Measurements from ENCODE around the gene KLLN. TPM values are rescaled to one million over a fixed set of nuclear protein-coding genes. Genes with fewer than 3 reads are reported as not detected.

KLLN gene
- total RNA-seq, 1 experiment from 2014 or later: 1.4 TPM

DNA sequence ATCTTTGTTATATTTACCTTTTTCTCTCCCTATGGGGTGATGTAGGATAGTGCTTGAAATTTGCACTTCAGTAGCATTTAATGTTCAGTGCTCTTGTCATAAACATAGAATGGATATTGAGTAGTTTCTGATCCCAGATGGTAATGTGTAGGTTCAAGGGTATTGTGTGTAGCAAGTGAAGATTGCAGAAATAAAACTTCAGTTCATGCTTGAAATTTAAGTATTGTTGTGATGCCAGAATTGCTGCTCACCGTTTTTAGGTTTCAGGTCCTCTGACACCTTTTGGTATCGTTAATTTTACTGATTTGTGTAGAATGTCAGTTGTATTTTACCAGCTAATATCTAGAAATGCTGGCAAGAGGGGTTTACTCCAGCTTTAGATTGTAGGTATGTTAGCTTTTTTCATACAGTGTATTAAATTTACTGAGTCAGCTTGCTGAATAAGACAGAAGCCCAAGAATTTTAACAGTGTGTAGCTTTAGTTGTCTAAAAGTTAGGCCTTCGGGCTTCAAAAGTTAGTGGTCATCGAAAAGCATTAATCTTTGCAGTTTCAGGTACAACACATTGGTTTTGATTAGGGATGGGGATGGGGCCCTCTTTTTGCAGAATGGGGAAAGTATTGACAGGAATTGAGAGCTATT is 2.0 kb upstream of the KLLN start:
- intact Hi-C loops (cut with micrococcal nuclease): no loop called here
- no peaks in the 10 kb centered on the region for H3K27me3 ChIP-seq (ENCODE audit: insufficient read depth, low read length)
- no peak for DNase-seq (ENCODE audit: low read depth, low spot score)
- BruUV-seq (replicated peaks): TSS peak; percentile 43
- ChIA-PET CTCF (no interaction called here), RAD21 (ENCODE audit: low non-redundant PET in 1 of 2, low total read pairs in 2 of 2, uncharacterized antibody in 2 of 2, unreplicated experiment in 2 of 2) (no interaction called here), POLR2A (no interaction called here)
- H3K79me2 ChIP-seq (ENCODE audit: insufficient read depth, low read length): peaks cover 69% of the 10 kb centered on the region
- no peak overlapping the region for H3K27ac ChIP-seq (ENCODE audit: low read depth, low read length)
- H2AFZ ChIP-seq (ENCODE audit: low read depth, low read length, poor library complexity, severe bottlenecking): no peak overlapping the region
- H3K9me3 ChIP-seq (ENCODE audit: control insufficient read depth in 1 of 2, insufficient read depth in 1 of 2, low read depth in 1 of 2, low read length in 2 of 2): no peaks in the 10 kb centered on the region
- peak overlapping the region; percentile 97 for H3K4me2 ChIP-seq (ENCODE audit: low read length)
- H3K9ac ChIP-seq (ENCODE audit: low read length): peak overlapping the region; percentile 88
- no peak for TF ChIP-seq CTCF (IDR thresholded peaks at IDR 0.05 in 2 of 3, conservative IDR thresholded peaks at IDR 0.05 in 1 of 3; ENCODE audit: borderline replicate concordance in 1 of 3, insufficient read depth in 1 of 3, low read depth in 2 of 3, low read length in 2 of 3)
- no peak for TF ChIP-seq CBX3 (IDR thresholded peaks at IDR 0.05; ENCODE audit: low read depth)
- TF ChIP-seq, protein P1, sequence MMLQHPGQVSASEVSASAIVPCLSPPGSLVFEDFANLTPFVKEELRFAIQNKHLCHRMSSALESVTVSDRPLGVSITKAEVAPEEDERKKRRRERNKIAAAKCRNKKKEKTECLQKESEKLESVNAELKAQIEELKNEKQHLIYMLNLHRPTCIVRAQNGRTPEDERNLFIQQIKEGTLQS (IDR thresholded peaks at IDR 0.05): no peak
- TF ChIP-seq ZFX (IDR thresholded peaks at IDR 0.05): no peak
- TF ChIP-seq EGR1 (IDR thresholded peaks at IDR 0.05; ENCODE audit: low read depth): no peak
- TF ChIP-seq, protein P2, sequence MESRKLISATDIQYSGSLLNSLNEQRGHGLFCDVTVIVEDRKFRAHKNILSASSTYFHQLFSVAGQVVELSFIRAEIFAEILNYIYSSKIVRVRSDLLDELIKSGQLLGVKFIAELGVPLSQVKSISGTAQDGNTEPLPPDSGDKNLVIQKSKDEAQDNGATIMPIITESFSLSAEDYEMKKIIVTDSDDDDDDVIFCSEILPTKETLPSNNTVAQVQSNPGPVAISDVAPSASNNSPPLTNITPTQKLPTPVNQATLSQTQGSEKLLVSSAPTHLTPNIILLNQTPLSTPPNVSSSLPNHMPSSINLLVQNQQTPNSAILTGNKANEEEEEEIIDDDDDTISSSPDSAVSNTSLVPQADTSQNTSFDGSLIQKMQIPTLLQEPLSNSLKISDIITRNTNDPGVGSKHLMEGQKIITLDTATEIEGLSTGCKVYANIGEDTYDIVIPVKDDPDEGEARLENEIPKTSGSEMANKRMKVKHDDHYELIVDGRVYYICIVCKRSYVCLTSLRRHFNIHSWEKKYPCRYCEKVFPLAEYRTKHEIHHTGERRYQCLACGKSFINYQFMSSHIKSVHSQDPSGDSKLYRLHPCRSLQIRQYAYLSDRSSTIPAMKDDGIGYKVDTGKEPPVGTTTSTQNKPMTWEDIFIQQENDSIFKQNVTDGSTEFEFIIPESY (IDR thresholded peaks at IDR 0.05; ENCODE audit: extremely low read depth, insufficient replicate concordance, low read length): no peak
- no peak for ATAC-seq
- H3K9me2 ChIP-seq (ENCODE audit: insufficient read depth): no peaks in the 10 kb centered on the region
- H3K4me3 ChIP-seq (replicated peaks in 1 of 2; ENCODE audit: low read depth in 1 of 2, low read length in 2 of 2): peak overlapping the region; percentile 84 to 93
- H3K4me1 ChIP-seq (ENCODE audit: control insufficient read depth in 1 of 2, insufficient read depth in 2 of 2, low read length in 2 of 2): peaks cover 14 to 28% of the 10 kb centered on the region in 2 experiments; a peak in 3 of 4 replicates
- peaks cover 10% of the 10 kb centered on the region; the same call in 1 of the 2 replicates for H4K20me1 ChIP-seq (ENCODE audit: insufficient read depth)
- 0 out of 4 replicates have a peak, but pooled peaks cover 0 to 6% of the 10 kb centered on the region in 2 experiments for H3K36me3 ChIP-seq (ENCODE audit: control insufficient read depth in 1 of 2, insufficient read depth in 2 of 2, low read length in 2 of 2)

All from HCT116 (cell line).